ENCODE data around the gene FNIP2.
"Not testable (repeated sequence)": the region's sequence is repeated elsewhere in the genome, so short reads cannot be mapped to it uniquely, and the experiment has no call there.

Gene FNIP2

GRCh38 chr4:158827543-158827981 lies 58.7 kb downstream of the FNIP2 start:
- H3K27ac ChIP-seq = peak overlapping the region; percentile 86
- no peaks in the 10 kb centered on the region for H3K79me2 ChIP-seq

GRCh38 chr4:158828151-158828550 lies 59.3 kb downstream of the FNIP2 start:
- H3K4me1 ChIP-seq = peaks cover 39% of the 10 kb centered on the region
- not testable (repeated sequence) for H3K9me3 ChIP-seq (ENCODE audit: control insufficient read depth, low read length); H3K4me2 ChIP-seq (ENCODE audit: low read length); H3K79me2 ChIP-seq; H3K27ac ChIP-seq; H3K36me3 ChIP-seq (ENCODE audit: control insufficient read depth, insufficient read depth, low read length); H3K4me3 ChIP-seq (ENCODE audit: low read depth, low read length); H3K9ac ChIP-seq; H3K27me3 ChIP-seq (ENCODE audit: control insufficient read depth, insufficient read depth, low read length); H2AFZ ChIP-seq

More at GRCh38 chr4:158827543-158827981, 58.7 kb downstream of the FNIP2 start:
- no peak overlapping the region for H2AFZ ChIP-seq
- no peak overlapping the region for H3K4me2 ChIP-seq (ENCODE audit: low read length)
- H3K36me3 ChIP-seq (ENCODE audit: control insufficient read depth, insufficient read depth, low read length) = no peaks in the 10 kb centered on the region
- no peak overlapping the region for H3K9ac ChIP-seq
- no peaks in the 10 kb centered on the region for H3K9me3 ChIP-seq (ENCODE audit: control insufficient read depth, low read length)
- TF ChIP-seq CTCF (IDR thresholded peaks at IDR 0.05) = no peak
- no peaks in the 10 kb centered on the region for H3K27me3 ChIP-seq (ENCODE audit: control insufficient read depth, insufficient read depth, low read length)
- no peak overlapping the region for H3K4me3 ChIP-seq (ENCODE audit: low read depth, low read length)
- peaks cover 39% of the 10 kb centered on the region for H3K4me1 ChIP-seq

GRCh38 chr4:158829254-158829653 lies 60.4 kb downstream of the FNIP2 start:
- TF ChIP-seq CTCF (IDR thresholded peaks at IDR 0.05) = no peak
- peaks cover 36% of the 10 kb centered on the region for H3K4me1 ChIP-seq
- no peak overlapping the region for H3K4me2 ChIP-seq (ENCODE audit: low read length)
- no peak overlapping the region for H3K9ac ChIP-seq
- H2AFZ ChIP-seq = no peak overlapping the region
- no peaks in the 10 kb centered on the region for H3K79me2 ChIP-seq
- no peak overlapping the region for H3K27ac ChIP-seq
- no peak overlapping the region for H3K4me3 ChIP-seq (ENCODE audit: low read depth, low read length)
- no peaks in the 10 kb centered on the region for H3K27me3 ChIP-seq (ENCODE audit: control insufficient read depth, insufficient read depth, low read length)
- no peaks in the 10 kb centered on the region for H3K9me3 ChIP-seq (ENCODE audit: control insufficient read depth, low read length)
- no peaks in the 10 kb centered on the region for H3K36me3 ChIP-seq (ENCODE audit: control insufficient read depth, insufficient read depth, low read length)

- Histone ChIP-seq H3K4me2 (ENCODE audit: low read length) (no peak overlapping the region), H3K4me1 (peaks cover 13% of the 10 kb centered on the region), H3K4me3 (ENCODE audit: low read depth, low read length) (no peak overlapping the region), H3K9ac (no peak overlapping the region), H2AFZ (peak overlapping the region; percentile 33), H3K36me3 (ENCODE audit: control insufficient read depth, insufficient read depth, low read length) (no peaks in the 10 kb centered on the region), H3K9me3 (ENCODE audit: control insufficient read depth, low read length) (no peaks in the 10 kb centered on the region), H3K27ac (peak overlapping the region; percentile 32), H3K79me2 (no peaks in the 10 kb centered on the region), H3K27me3 (ENCODE audit: control insufficient read depth, insufficient read depth, low read length) (no peaks in the 10 kb centered on the region)
- TF ChIP-seq CTCF (IDR thresholded peaks at IDR 0.05) = no peak
Observed at GRCh38 chr4:158833602-158834001, 64.8 kb downstream of the FNIP2 start.

- no peaks in the 10 kb centered on the region for H3K27me3 ChIP-seq (ENCODE audit: control insufficient read depth, insufficient read depth, low read length)
- H3K9me3 ChIP-seq (ENCODE audit: control insufficient read depth, low read length) = no peaks in the 10 kb centered on the region
- H3K4me1 ChIP-seq = peaks cover 13% of the 10 kb centered on the region
- no peaks in the 10 kb centered on the region for H3K79me2 ChIP-seq
- no peak overlapping the region for H3K9ac ChIP-seq
- H3K27ac ChIP-seq = peak overlapping the region; percentile 49
- TF ChIP-seq CTCF (IDR thresholded peaks at IDR 0.05) = no peak
- no peak overlapping the region for H3K4me2 ChIP-seq (ENCODE audit: low read length)
- no peak overlapping the region for H3K4me3 ChIP-seq (ENCODE audit: low read depth, low read length)
- H3K36me3 ChIP-seq (ENCODE audit: control insufficient read depth, insufficient read depth, low read length) = no peaks in the 10 kb centered on the region
- no peak overlapping the region for H2AFZ ChIP-seq
Observed at GRCh38 chr4:158835226-158836001, 66.6 kb downstream of the FNIP2 start.

Measured in parathyroid adenoma (tissue), 2 donors.